Measurements from ENCODE around the gene FAM151A.

The FAM151A gene

DNA sequence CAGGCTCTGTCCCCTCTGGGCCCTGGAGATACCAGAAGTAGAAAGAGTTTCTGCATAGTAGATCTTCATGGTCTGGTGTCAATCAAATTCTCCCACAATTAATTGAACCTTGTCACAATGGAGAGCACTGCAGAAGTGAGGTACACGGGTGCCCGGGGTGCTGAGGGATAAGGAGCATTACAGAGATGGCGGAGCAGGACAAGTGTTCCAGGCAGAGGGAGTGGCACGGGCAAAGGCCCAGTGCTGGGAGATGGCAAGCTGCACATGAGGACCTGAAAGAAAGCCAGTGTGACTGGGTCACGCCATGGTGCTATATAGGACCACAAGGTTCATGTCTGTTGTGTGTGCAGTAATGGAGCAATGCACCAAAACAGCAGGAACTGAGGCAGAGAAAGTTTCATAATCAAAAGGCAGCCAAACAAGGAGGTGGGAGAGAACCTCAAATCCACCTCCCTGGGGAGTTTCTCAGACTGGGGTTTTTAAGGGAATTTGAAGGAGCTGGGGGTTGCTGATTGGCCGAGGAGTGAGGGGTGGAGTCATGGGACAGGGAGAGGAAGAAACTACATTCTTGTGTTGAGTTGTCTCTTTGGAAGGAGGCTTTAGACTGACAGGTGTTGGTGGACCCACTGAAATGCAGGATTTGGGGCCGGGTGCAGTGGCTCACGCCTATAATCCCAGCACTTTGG, 47.6 kb downstream of the FAM151A start:
- DNase-seq = no peak

DNA sequence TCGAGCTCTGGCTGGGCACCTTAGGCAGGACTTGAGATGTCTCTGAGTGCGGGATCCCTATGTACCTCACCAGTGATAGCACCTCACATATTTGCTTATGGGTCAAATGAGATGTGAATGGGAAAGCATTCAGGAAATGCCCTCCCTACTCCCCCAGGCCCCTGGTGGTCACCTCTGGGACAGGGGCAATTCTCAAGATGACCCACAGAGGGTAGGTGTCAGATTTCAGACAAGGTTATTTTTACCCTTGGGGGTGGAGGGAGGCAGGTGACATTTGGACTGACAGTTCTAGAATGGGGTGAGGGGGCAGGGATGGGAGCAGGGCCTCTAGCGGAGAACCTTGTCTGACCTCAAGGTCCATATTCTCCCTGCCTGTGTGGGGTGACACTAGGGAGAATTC, 48.2 kb downstream of the FAM151A start:
- no peak for DNase-seq

DNA sequence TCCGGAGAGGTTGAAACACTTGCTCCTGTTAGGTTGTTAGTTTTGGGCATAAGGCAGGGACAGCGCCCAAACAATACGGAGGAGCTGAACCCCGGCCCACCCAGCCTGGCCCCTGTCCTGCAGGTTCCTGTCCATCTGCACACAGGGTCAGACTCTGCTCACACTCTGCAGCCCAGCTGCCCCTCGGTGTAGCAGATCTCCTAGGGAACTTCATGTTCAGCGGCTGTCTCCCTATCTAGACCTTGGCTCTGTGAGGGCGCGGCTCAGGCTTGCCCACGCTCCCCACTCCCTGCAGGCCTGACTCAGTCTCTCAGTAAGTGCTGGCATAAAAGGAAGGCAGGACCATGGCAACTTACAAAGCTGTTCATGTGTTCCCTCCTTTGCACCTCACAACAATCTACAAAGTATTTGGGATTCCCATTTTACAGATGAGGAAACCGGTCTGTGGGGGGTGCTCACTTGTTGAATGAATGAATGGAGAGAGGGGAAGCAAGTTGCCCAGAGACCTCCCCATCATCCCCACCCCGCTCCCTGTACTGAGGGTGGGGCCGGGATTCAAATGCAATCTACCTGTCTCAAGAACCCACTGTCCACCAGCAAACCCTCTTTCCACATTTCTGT, 49.1 kb downstream of the FAM151A start:
- DNase-seq = no peak

DNA sequence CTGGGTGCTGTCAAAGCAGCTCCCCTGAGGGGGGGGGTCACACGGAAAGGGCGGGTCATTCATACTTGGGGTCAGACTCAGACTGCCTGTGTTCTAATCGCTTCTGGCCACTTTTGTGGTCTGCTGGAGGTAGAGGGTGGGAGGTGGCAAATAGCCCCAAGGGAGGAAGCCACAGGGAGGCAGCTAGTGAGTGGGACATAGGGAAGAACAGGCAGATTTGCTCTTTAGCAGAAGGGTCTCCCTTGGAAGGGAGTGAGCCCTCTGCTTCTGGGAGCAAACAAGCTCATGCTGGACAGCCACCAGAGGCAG, 50.8 kb downstream of the FAM151A start:
- DNase-seq = no peak

DNA sequence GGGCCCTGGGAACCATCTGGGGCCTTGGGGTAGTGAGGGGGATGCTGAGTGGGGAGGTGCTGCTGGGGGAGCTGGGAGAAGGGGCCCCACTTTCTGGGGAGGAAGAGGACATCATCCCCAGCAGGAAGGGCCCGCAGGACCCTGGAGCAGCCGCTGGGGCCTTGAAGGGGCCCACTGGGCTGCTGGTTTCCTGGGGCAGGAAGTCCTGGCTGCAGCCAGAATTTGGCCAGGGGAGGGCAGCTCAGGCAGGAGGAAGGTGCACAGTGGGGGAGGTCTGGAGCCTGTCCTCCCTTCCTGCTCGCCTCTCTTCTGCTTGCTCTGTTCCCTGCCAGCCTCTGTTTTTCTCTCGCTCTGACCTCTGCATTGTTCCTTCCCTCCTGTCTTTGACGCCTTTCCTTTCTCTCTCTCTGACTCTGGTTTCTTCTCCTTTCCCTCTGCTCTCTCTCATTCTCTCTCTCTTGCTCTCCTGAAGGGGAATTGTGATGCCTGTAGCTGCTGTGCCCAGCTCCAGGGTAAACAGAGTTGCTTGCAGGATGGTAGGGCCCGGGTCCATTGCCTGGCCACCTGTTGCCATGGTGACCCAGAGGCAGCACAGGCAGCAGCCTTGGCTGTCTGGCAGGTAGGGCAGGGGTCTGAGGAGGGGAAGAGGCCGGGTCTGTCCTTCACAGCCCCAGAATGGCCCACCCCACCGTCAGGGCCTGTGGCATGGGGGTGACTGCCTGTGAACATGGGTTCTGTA, 51.4 kb downstream of the FAM151A start:
- DNase-seq = no peak

DNA sequence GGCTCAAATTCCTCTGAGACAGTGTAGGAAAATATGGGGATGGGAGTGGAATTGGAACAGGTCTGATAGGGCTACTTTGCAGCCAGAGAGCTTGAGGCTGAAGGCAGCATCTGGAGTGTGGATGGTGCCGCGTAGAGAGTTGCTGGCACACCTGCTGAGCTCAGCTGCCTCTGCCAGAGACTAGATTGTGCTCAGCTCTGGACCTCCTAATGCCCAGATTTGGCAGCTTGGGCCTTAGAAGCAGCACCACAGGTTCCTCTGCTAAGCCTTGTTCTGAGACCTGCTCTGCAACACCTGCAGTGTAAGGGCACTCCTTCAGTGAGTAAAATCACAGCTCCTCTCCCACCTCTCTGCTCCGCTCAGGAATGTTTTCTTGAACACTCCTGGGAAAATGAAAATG, 52.0 kb downstream of the FAM151A start:
- no peak for DNase-seq

DNA sequence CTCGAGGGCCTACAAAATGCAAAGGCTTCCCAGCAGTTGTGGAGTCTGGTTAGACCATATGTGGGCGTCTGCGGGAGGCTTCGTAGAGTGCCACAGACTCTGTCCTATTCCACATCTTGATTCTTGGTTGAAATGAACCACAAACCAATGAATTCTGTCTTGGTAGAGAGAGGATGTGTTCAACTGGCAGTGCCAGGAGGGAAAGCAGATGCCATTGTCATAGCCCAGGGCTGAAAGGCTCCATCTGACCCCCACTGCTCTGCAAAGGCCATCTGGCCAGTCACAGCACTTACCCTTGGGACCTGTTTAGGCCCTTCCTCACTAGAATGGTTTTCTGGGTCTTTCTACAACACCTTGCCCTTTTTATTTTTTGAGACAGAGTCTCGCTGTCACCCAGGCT, 53.2 kb downstream of the FAM151A start:
- DNase-seq = no peak

DNA sequence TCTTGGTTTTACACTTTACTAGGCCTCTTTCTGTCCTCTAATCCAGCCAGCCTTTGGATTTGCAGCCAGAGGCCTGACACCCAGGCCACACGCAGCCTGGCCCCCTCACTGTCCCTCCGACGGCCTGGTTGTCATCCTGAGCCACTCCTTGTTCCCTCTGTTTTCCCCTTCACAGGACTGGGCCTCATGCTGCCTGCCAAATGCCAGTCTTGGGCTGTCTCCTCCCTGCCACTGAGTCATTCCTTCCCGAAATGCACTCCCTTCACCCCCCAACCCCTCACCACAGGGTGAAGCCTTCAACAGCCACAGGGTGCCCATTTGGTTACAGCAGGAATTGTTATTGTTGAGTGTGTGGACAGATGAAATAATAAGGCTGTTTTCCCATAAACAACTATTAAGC, 54.0 kb downstream of the FAM151A start:
- no peak for DNase-seq

DNA sequence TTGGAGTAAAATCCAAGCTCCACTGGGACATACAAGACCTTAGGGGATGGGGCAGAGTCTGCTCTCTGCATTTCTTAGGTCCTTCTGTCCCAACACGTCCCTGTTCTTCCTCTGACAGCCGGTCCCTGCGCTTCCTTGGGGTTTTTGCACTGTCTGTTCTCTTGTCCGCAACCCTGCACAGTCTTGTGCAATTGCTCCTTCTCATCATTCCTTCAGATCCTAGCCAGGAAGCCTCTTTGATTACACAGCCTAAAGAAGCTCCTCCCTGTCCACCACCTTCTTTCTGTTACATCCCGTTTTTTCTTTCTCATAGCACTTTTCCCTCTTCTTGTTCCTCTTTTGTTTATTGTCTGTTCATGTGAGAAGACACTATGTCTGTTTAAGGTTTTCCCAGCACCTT, 55.4 kb downstream of the FAM151A start:
- DNase-seq = no peak

DNA sequence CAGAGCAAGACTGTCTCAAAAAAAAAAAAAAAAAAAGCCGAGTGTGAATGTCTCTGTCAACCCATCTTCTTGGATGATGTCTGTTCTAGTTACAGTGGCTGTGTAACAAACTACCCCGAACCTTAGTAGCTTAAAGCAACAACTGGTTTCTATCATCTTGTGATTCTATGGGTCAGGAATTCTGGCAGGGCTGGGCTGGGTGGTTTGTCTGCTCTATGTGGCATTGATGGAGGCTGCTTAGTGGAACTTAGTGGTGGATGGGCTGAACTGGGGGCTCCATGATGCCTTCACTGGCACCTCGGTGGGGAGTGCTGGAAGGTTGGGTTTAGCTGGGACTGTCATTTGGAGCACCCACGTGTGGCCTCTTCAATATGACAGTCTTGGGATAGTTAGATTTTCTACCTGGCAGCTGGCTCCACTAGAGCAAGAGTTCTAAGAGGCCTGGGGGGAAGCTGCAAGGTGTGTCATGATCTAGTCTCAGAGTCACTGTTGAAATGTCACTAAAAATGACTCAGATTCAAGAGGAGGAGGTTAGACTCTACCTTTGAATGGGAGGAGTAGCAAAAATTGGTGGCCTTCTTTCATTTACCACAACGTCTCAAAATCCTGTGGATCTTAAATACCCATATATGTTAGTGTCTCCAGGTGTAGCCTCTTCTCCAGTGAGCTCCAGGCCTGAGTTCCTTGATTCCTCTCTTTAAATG, 56.7 kb downstream of the FAM151A start:
- no peak for DNase-seq

DNA sequence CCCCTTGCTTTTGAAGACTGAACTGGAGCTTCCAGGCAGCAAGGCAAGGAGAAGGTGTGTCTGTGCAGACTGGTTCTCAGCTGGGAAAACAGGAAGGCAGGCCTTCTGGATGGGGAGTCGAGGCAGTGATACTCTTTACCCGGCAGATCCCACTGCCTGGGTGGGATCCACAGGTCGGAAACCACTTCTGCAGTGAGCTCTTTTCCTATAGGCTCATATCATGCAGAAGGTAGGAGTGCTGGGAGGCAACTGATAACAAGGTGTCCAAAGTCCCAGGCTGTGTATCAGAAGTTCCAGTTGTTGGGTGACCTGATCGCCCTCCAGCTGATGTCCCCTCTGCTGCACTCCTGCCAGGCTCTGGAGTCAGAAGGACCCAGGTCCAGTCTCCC, 58.2 kb downstream of the FAM151A start:
- DNase-seq = no peak

DNA sequence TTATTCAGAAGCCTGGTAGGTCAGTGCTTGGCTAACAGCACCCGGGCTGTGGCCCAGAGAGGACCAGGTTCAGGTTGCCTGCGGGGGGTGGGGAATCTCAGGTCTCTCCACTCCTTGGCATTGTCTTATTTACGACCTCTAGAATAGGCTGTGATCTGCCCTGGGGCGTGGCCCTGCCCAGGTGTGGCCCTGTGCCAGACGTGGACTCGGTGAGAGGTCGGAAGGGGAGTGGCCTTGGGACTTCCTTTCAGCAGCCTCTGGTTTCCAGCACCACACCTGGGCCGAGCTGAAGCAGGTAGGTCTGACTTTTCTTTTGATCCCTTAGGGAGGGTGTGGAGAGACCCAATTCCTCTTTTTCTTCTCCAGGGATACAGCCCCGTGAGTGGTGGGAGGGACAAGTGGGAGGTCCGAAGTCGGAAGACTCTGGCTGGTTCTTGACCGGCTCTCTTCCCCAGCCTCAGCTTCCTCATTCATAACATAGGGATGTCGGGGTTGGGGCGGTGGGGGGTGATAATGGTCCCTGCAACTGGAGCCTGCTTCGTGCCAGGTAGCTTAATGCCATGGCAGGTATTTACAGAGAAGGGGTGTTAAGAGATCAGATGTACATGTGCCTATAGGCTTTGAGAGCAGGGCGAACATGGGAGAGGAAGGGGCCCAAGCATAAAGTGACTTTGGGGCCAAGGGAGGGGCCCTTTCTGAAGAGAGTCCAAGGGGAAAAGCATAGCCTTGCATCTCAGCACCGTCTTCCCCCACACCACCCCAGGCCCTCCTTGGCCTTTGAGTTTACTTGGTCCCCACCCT, 58.8 kb downstream of the FAM151A start:
- DNase-seq = no peak

DNA sequence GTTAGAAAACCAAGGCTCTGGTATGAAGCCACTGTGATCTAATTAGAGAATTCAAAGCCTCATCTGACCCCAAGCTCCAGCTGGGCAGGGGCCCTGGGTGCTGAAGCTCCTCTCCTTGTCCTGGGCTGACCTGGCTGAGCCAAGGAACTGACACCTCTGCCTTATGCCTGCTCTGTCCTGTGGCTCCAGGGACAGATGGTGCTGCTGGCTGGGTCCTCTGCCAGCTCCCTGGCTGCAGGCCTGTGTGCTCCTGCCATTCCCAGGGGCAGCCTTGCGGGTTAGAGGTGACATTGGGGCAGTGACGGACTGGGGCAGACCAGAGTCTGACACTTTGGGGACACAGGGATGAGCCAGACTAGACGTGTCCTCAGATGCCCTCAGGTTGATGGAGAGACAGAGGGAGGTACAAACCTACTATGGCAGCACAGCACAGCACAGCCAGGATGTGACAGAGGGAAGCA, 63.5 kb downstream of the FAM151A start:
- no peak for DNase-seq

Measured in central memory CD4-positive, alpha-beta T cell (primary cell).